GM23248 (cell line): ENCODE data around the gene DYNLT1.

Source experiments
- EZH2 ChIP-seq: fragments of 200-600 bp; sonication (generic); IDR thresholded peaks from 2 replicates; pipeline ENCODE4 v1.6.1; 2018; ENCODE audit warnings: antibody characterized with exemption, mild to moderate bottlenecking; ENCODE audit not compliant: insufficient read depth, poor library complexity, severe bottlenecking
- EZH2phosphoT487 ChIP-seq: fragments of 200-600 bp; sonication (generic); IDR thresholded peaks from 2 replicates; pipeline ENCODE4 v1.6.1; 2018; ENCODE audit warnings: antibody characterized with exemption, moderate library complexity, mild to moderate bottlenecking, low read depth; ENCODE audit not compliant: insufficient read depth

- TF ChIP-seq EZH2phosphoT487 (no peak), EZH2 (no peak)
Measured at GRCh38 chr6:158586652-158587051, 57.9 kb downstream of the DYNLT1 start.
